Activated CD4-positive, alpha-beta T cell treated with anti-CD3 and anti-CD28 coated beads, Interleukin-2, amount 50 U/mL, for 4 hours (primary cell): ENCODE data around the gene AP3M1.
"Not testable (repeated sequence)": the region's sequence is repeated elsewhere in the genome, so short reads cannot be mapped to it uniquely, and the experiment has no call there.

Source experiments
- DNase-seq, 2 experiments: peaks; one replicate each; pipeline ENCODE4 v3.0.0-alpha.2; 2020

AP3M1 gene

DNA sequence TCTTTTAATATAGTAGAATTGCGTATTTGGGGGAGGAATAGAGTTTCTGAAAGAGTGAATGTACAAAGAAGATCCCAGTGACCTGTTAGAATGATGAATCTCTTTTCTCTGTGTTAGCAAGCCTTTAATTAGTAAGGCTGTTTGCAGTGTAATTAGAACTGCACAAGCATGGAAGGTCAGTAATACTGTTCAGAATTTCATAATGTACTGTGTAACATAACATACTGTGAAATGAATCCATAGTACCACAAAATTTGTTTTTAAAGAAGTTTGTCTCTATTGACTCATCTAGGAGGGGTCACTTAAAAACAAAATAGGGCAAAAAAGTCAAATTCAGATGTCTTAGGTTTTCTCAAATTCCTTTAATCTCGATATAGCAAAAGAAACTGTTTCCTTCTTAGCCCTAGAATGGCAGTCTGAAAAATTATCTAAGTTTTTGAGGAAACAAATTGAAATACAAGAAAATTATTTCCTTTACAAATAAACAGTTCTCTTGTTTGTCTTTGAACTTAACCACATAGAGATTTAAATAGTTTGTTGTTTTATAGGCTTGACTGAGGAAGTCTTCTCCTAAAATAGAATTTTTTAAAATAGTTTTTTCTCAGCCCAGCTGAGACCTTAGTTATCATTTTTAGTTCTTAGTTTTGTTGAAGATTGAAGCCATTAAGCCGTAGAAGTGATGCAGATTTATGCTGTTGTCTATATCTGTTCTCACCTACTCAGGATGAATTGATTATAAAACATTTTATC lies 12.9 kb upstream of the AP3M1 start:
- DNase-seq = no peak

- DNase-seq = no peak
Measured at GRCh38 chr10:74160013-74160412, 9.4 kb upstream of the AP3M1 start.

GRCh38 chr10:74156919-74157289 lies 6.3 kb upstream of the AP3M1 start:
- no peak for DNase-seq

DNA sequence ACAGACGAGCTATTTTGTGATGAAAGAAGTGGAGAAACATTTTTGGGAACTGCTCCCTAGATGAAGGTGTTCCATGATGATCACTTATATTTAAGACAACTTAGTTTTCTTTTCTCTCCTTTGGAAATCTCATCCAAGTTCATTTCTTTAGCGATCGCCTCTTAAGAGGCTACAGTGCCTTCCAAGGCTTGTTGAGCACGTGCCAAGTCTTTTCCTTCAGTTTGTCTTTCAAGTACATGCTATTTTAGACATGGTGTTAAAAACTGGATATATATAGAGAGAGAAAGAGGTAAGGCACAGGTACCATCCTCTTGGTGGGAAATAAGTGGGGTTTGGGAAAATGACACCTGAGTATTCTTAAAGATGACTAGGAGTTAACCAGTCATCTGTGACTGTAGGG lies 3.0 kb upstream of the AP3M1 start:
- no peak for DNase-seq

DNA sequence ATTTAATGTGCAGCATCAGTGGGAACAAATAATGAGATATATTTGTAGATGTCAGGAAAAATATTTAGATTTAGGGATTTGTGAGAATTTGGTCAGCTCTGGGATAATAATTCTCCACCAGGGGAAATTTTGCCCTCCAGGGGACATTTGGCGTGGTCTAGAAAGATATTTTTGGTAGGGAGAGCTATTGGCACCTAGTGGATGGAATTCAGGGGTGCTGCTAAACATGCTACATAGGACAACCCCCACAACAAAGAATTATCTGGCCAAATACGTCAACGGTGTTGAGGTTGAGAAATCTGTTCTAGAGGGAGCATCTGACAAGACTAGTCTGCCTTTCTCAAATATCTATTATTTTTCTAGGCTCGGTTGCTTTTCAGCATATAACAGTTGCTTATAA lies 2.5 kb upstream of the AP3M1 start:
- no peak for DNase-seq

DNA sequence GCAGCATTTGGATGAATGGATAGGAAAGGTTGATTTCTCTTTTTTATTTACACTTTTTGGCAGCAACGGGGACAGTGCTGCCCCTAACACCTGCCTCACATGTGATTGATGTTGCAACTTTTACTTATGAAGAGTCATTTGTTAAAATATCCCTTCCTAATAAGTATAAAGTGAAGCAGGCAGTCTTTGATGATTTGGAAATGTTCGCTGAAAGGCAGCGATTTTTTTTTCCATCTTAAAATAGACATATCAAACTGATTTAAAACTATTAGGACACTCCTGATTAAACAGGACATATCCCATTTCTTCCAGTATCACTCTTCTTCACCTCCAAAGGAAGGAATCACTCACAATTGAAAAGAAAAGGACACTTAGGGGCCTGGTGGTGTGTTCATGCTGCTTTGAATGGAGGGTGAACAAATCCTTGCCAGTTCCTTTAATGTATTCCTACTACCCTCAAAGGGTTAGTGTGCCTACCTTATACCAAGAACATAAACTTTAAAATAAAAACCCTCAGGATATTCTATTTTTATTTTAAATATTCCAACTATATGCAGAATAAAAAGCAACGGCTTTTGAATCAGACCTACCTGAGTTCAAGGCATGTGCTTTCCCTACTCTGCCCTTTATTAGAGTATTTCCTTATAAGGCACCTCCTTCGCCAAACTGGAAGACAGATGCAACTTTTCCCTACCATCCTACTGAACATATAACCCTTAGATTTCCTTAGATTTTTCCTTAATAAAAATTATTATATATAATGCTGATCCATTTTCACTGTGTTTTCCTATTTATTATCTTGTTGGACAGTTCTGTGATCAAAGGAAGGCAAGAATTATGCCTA lies 1.5 kb upstream of the AP3M1 start:
- DNase-seq = no peak

DNA sequence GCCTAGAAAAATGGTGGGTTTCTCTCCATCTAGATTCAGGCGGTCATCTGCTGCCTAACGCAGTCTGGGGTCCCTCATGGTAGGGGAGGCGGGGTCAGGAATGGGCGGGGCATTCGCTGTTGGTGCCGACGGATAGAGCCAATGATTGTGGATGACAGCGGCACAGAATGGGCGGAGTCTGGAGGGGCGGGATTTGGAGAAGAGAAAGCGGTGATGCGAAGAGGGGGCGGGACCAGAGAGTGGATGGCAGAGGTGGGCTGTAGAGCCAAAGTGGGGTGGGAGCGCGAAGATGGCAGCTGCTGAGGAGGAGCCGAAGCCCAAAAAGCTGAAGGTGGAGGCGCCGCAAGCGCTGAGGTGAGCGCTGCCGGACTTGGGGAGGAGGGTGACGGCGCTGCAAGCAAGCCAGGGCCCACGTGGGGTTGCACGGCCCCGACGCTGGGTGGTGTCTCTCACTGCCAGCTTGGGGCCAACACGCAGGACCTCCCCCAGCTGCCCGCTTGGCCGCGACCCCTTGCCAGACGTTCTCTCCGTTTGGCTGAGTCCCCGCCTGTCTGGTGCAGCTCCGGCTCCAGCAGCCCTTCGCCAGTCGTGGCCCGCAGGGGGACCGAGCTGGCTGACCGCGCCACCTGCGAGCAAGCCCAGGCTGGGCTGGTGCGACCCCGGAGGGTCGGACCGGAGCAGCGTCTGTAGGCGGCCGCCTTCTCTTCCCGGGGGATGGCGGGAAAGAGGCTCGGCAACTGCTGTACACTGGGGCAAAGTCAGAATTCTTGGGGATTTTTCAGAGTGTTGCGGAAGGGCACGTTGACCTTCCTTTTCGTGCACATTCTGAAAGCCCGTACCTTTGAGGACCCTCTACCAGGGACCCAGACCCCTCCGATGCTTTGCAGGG lies 606 bp upstream of the AP3M1 start, which contains the start of gene ADK:
TSS of gene ADK (plus strand) at position 232 of the 889 bp plus-strand sequence. CDS start at position 290, 58 bp downstream.
- DNase-seq = peak; percentile 100

DNA sequence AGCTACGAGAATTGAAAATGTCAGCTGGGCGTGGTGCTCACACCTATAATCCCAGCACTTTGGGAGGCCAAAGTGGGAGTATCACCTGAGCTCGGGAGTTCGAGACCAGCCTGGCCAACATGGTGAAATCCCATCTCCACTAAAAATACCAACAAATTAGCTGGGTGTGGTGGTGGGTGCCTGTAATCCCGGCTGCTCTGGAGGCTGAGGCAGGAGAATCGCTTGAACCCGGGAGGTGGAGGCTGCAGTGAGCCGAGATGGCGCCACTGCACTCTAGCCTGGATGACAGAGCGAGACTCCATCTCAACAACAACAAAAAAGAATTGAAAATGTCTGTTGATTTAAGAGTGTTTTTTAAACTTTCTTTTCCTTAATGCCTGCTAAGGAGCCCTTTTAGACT lies 3.6 kb downstream of the AP3M1 start:
- not testable (repeated sequence) for DNase-seq

GRCh38 chr10:74145133-74145532 lies 5.5 kb downstream of the AP3M1 start:
- DNase-seq = no peak

DNA sequence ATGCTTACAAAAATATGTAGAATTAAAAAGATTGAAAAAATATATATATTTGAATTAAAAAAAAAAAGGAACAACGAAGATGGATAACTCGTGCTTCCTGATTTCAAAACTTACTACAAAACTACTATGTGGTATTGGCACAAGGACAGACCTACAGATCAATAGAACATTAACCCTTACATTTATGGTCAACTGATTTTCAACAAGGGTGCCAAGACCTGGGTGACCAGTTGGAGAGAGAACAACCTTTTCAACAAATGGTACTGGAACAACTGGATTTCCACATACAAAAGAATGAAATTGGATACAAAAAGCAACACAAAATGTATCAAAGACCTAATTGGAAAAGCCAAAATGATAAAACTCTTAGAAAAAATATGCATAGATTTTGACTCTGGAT lies 10.1 kb downstream of the AP3M1 start:
- no peak for DNase-seq

GRCh38 chr10:74139981-74140380 lies 10.6 kb downstream of the AP3M1 start:
- no peak for DNase-seq

GRCh38 chr10:74138596-74138995 lies 12.0 kb downstream of the AP3M1 start:
- not testable (repeated sequence) for DNase-seq

DNA sequence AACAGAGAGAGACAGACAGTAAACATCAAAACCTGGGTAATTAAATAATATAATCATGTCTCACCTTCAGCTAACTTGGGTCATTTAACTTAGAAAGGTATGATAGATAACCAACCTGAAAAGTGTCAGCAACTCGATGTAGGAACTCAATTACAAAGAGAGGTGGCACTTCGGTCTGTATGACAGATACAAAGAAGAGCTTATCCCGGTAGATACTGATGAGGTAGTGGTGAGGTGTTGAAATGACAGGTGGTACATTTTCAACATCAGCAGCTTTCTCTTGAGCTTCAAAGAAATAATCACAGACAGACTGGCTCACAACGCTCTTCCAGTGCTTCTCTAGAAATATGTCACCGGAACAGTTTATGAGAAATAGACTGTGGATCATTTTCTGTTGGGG lies 12.6 kb downstream of the AP3M1 start:
- no peak for DNase-seq

GRCh38 chr10:74135452-74135851 lies 15.2 kb downstream of the AP3M1 start:
- DNase-seq = no peak

GRCh38 chr10:74133923-74134820 lies 16.5 kb downstream of the AP3M1 start:
- DNase-seq = no peak

DNA sequence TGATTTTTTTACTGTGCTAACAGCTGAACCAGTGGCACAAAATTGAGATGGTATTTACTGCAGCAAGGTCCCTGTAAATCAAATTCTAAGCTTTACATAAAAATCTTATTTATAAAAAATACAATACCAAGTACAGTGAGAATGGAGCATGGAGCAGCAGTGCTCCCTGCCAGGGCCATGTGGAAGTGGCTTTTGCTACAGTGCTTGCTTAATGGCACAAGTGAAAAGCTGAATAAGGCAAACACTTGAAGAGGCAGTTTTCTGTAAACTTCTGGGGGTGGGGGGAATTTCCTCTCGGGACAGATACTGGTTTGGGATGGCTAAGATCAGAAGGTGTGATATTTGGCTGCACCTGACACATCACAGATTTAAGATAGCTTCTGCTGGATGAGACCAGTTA lies 27.5 kb downstream of the AP3M1 start:
- DNase-seq = no peak

- no peak for DNase-seq
Measured at GRCh38 chr10:74122060-74122459, 28.6 kb downstream of the AP3M1 start.

DNA sequence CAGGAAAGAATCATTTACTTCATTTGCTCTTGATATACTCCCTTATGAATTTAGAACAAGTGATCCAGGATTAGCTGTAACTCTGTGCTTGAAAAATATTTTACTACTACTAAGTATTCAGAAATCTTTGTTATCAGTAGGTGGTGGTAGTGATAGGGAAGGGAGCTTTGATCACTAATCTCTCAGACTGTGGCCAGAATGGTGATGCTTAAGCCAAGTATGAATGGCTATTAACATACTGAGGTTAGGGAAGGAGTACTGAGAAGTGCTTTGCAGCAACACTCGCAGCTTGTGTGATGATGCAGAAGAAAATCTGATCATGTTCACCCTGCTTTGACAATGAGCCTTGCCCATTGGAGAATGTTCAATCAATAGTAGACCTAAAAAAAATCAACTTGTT lies 29.3 kb downstream of the AP3M1 start:
- DNase-seq = no peak

- DNase-seq = no peak
Measured at GRCh38 chr10:74120911-74121310, 29.7 kb downstream of the AP3M1 start.

DNA sequence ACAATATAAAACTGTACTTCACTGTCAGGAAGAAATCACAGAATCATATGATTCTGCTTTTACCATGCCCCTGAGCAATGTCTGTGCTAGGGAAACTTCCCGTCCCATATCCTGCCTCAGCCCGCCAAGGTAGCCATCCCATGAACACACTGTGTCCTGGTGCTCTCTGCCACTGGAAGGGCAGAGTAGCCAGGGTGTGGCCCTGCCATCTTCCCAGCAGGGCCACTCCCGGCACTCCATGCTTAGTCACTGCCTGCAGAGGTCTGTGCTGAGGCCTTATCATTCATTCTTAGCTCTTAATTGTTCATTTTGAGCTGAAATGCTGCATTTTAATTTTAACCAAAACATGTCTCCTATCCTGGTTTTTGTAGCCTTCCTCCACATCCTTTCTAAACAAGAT lies 31.8 kb downstream of the AP3M1 start:
- no peak for DNase-seq

DNA sequence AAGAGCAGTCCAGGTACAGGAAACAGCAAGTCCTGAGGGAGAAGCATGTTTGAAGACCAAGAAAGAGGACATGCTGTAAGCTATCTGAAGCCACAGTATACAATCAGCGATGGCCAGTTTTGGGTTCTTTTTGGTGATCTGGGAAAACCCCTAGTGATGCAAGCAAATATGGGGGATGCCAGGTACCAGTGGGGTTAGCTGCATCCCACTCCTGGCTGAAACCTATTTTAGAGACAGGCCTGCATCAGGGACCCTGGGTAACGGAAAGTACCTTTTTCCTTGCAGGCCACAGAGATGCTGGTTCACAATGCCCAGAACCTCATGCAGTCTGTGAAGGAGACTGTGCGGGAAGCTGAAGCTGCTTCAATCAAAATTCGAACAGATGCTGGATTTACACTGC lies 32.9 kb downstream of the AP3M1 start:
- DNase-seq = no peak

DNA sequence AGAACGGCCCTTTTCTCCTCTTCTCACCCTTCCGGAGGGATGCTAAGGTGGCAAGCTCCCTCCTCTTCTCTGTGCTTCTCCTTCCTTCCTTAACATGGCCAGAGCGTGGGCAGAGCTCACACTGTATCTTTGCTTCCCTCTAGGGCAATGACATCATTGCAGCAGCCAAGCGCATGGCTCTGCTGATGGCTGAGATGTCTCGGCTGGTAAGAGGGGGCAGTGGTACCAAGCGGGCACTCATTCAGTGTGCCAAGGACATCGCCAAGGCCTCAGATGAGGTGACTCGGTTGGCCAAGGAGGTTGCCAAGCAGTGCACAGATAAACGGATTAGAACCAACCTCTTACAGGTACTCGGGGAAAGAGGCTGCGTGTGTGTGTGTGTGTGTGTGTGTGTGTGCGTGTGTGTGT lies 36.6 kb downstream of the AP3M1 start:
- no peak for DNase-seq
